Prostate gland (tissue), 2 donors: ENCODE measurements around the gene CYP26A1. TPM values are rescaled to one million over a fixed set of nuclear protein-coding genes. Genes with fewer than 3 reads are reported as not detected.

Experiments
- total RNA-seq, 2 donors: library from RNA; depleted of rRNA; stranded (reverse); fragments of >200 nt; gene quantifications; one replicate each; pipeline ENCODE4 v1.1.0, GENCODE V29; 2016

The CYP26A1 gene
- total RNA-seq, 2 donors from 2014 or later: not detected

Other genes starting within 250 kb of the CYP26A1 start
- gene EXOC6, start 225.4 kb upstream of the CYP26A1 start, total RNA-seq: 100 to 1,000 TPM in 1 of 2 donors, 10 to 100 TPM in 1; 13.5 to 598 TPM
- gene CYP26C1, start 13.1 kb upstream of the CYP26A1 start, total RNA-seq: 1 to 10 TPM in 1 of 2 donors, under 1 TPM in 1; 0.09 to 1.1 TPM